Lower lobe of right lung (tissue), 2 donors: ENCODE results near the gene KCNH4. TPM values are rescaled to one million over a fixed set of nuclear protein-coding genes. Genes with fewer than 3 reads are reported as not detected.

Source experiments
- ATAC-seq, 2 donors: fragments of 200-7000 bp; cut with Tn5 transposase; one replicate each; pipeline ENCODE4 v1.9.1; 2020 to 2022; ENCODE audit warnings: mild to moderate bottlenecking in 2 of 2, moderate library complexity in 2 of 2
- DNase-seq: peaks from one replicate; pipeline ENCODE4 v3.0.0-alpha.2; 2020
- H3K27ac ChIP-seq: fragments of 200-600 bp; one replicate; pipeline ENCODE4 v1.8.0; 2022
- H3K27me3 ChIP-seq: fragments of 200-600 bp; one replicate; pipeline ENCODE4 v1.8.0; 2022; ENCODE audit warnings: low read depth
- H3K36me3 ChIP-seq: fragments of 200-600 bp; one replicate; pipeline ENCODE4 v1.8.0; 2022; ENCODE audit warnings: mild to moderate bottlenecking
- H3K4me1 ChIP-seq: fragments of 200-600 bp; one replicate; pipeline ENCODE4 v1.8.0; 2022
- H3K4me3 ChIP-seq: fragments of 200-600 bp; one replicate; pipeline ENCODE4 v1.8.0; 2022; ENCODE audit warnings: mild to moderate bottlenecking
- H3K9me3 ChIP-seq: fragments of 200-600 bp; one replicate; pipeline ENCODE4 v1.8.0; 2022
- intact Hi-C: fragments of 100-400 bp; cut with DNase I; formaldehyde crosslinking; loops from one replicate; pipeline ENCODE4 v1.11.0; 2022
- total RNA-seq: library from RNA; stranded (reverse); fragmentation: NEBNext Ultra II Directional; extraction: Animal tissue kit (Norgen Biotek cat#: 25700); gene quantifications from one replicate; pipeline ENCODE4 v1.2.1, GENCODE V29; 2021
- TF ChIP-seq, protein P1 (sequence below): fragments of 200-600 bp; IDR thresholded peaks from one replicate; pipeline ENCODE4 v1.8.0; 2022; ENCODE audit warnings: antibody characterized with exemption, mild to moderate bottlenecking
- donor health status: DM: no; HTN: yes; CAD: no; lungs with severe emphysema.

Gene KCNH4
- total RNA-seq, 1 donor from 2014 or later = 0.09 TPM

DNA sequence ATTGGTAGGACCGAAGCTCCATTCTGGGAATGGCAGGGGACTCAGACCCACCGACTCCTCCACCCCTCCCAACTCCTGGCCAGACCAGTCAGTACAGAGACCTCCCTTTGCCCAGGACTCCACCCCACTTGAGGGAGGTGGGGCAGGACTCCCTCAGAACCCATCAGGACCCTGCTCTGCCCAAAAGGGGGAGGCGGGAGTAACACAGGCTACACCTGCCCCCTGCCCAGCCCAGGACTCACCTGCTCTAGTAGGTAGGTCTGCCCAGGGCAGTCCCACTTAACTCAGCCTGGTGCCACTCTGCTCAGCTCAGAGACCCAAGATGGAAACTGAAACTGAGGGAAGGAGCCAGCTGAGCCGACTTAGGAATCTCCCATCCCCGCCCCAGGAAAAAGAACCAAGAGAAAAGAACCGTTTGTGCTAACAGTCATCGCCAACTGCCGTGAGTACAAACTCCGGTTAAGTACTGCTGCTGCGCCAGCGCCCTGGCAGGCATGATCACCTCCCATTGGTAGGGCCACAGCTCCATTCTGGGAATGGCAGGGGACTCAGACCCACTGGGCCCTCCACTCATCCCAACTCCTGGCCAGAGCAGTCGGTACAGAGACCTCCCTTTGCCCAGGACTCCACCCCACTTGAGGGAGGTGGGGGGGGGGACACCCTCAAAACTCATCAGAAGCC is 68.9 kb downstream of the KCNH4 start:
- TF ChIP-seq, protein P1, sequence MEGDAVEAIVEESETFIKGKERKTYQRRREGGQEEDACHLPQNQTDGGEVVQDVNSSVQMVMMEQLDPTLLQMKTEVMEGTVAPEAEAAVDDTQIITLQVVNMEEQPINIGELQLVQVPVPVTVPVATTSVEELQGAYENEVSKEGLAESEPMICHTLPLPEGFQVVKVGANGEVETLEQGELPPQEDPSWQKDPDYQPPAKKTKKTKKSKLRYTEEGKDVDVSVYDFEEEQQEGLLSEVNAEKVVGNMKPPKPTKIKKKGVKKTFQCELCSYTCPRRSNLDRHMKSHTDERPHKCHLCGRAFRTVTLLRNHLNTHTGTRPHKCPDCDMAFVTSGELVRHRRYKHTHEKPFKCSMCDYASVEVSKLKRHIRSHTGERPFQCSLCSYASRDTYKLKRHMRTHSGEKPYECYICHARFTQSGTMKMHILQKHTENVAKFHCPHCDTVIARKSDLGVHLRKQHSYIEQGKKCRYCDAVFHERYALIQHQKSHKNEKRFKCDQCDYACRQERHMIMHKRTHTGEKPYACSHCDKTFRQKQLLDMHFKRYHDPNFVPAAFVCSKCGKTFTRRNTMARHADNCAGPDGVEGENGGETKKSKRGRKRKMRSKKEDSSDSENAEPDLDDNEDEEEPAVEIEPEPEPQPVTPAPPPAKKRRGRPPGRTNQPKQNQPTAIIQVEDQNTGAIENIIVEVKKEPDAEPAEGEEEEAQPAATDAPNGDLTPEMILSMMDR = no peak
- no peaks in the 10 kb centered on the region for H3K9me3 ChIP-seq
- no peaks in the 10 kb centered on the region for H3K27me3 ChIP-seq
- intact Hi-C loops = loop anchor here (10.0 kb wide), 1 partner anchor 147 kb away; the partner anchor contains the start of gene CNP
- H3K36me3 ChIP-seq = peaks cover 38% of the 10 kb centered on the region
- DNase-seq (peak; percentile 58), ATAC-seq (peak; percentile 49 to 70)
- H3K4me3 ChIP-seq = peak overlapping the region; percentile 68
- H3K4me1 ChIP-seq = peaks cover 30% of the 10 kb centered on the region
- peak overlapping the region; percentile 91 for H3K27ac ChIP-seq

DNA sequence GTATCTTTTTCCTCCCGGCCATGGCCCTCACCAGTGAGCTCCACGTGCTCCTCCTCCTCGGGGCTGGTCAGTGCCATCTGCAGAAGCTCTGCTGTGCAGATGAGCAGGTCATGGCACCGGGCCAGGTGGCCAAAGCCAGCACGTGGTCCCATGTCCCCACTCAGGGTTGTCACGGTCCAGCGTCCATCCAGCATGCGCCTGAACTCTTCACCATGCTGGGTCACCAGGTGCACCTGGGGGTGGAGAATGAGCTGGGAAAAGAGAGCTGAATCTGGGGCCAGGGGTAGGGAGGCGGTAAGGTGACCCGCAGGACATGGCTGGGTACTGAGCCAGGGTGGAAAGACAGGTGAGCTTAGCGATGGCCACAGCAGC is 69.7 kb downstream of the KCNH4 start:
- H3K9me3 ChIP-seq = no peaks in the 10 kb centered on the region
- TF ChIP-seq, protein P1 = no peak
- DNase-seq = no peak
- peak overlapping the region; percentile 91 for H3K27ac ChIP-seq
- no peaks in the 10 kb centered on the region for H3K27me3 ChIP-seq
- ATAC-seq = no peak
- peaks cover 35% of the 10 kb centered on the region for H3K36me3 ChIP-seq
- H3K4me3 ChIP-seq = peak overlapping the region; percentile 68
- intact Hi-C loops = loop anchor here (10.0 kb wide), 1 partner anchor 146 kb away; the partner anchor contains the start of gene CNP
- H3K4me1 ChIP-seq = peaks cover 23% of the 10 kb centered on the region

DNA sequence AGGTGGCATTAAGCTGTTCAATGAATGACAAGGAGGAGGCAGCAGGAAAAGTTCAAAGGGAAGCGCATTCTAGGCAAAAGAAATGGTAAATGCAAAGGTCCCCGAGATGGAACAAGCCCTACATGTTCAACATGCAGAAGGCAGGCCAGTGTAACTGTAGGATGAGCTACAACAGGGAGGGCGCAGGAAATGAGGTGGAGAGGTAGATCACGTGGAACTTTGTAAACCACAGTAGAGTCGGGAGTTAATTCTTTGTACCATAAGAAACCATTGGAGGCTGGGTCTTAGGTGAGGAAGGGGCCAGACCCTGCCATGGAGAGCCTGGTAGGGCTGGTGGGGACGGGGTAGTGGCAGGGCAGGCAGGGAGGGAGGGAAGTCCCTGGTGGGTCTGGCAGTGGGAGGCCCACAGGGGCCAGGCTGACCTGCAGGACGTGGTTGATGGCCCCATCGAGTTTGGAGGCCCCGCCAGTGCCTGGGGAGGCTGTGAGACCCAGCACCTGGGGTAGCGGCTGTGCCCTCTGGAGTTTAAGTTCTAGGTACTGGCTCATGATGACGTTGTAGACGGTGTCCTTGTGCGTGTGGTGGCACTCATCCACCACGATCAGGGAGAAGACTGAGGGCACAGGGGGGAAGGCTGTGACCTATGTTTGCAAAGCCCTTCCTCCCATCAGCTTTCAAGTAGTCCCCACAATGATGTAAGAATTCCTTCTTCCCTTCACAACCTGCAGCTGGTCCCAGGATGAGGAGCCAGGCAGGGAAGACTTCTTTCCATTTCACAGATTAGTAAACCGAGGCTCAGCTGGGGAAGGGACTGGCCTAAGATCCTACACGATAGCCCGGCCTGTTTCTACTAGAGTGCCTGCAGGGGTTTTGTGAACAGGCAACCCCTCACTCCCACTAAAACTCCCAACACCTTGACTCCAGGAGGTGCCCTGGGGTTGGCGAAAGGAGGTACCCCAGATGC is 70.4 kb downstream of the KCNH4 start:
- ATAC-seq = no peak
- peaks cover 34% of the 10 kb centered on the region for H3K36me3 ChIP-seq

GRCh38 chr17:42109086-42109485 is 71.9 kb downstream of the KCNH4 start:
- TF ChIP-seq, protein P1 = no peak
- Histone ChIP-seq H3K27ac (no peak overlapping the region), H3K4me1 (peaks cover 20% of the 10 kb centered on the region), H3K9me3 (no peaks in the 10 kb centered on the region), H3K36me3 (peaks cover 49% of the 10 kb centered on the region), H3K27me3 (no peaks in the 10 kb centered on the region), H3K4me3 (no peak overlapping the region)
- intact Hi-C loops = no loop called here
- DNase-seq (no peak), ATAC-seq (no peak)

More for the DNA sequence above, 70.4 kb downstream of the KCNH4 start:
- TF ChIP-seq, protein P1 = no peak
- Histone ChIP-seq H3K4me3 (no peak overlapping the region), H3K4me1 (peaks cover 20% of the 10 kb centered on the region), H3K9me3 (no peaks in the 10 kb centered on the region), H3K27me3 (no peaks in the 10 kb centered on the region), H3K27ac (peak overlapping the region; percentile 91)
- intact Hi-C loops = loop anchor here (10.0 kb wide), 1 partner anchor 146 kb away; the partner anchor contains the start of gene CNP
- no peak for DNase-seq

DNA sequence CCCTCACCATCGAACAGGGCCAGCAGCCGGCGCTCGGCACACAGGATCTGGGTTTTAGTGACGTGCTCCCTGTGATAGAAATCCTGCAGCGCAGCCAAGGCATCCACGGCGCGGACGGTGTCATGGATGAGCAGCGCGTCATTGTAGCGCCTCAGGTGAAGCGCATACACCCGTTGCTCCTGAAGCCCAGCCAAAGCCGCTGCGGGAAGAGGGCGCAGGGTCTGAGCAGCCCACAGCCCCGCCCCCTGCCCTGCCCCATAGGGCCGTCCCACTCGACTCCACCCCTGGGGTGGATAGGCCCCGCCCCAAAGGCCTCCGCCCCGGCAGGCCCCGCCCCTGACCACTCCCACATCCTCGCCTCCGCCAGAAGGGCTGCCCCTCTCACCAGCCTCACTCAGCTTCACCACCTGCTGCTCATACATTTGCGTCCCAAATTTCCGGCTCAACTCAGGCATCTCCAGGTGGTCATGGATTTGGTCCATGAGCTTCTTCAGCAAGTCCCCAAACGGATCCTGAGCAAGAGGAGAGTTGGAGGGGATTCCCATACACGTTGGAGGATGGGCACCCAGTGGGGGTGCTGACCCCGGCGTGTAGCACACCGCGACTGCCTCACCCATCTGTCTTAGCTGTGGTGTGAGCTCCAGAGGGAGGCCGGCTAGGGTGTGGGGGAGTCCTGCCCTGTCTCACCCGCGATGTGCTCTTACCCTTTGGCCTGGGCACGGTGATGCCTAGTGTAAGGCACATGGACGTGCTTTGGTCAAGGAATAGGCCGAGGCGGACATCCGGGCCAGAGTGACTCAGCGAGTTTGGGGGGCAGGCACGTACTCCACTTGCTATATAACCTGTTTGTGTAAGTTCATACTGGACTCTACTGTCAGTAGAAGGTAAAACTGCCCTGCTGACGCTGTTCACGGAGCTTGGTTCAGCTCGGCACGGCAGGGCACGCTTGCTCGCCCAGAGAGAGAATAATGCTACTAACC is 73.1 kb downstream of the KCNH4 start:
- Histone ChIP-seq H3K36me3 (peaks cover 52% of the 10 kb centered on the region), H3K4me3 (peak overlapping the region; percentile 35), H3K4me1 (peaks cover 13% of the 10 kb centered on the region), H3K27me3 (no peaks in the 10 kb centered on the region), H3K9me3 (no peaks in the 10 kb centered on the region), H3K27ac (no peak overlapping the region)
- DNase-seq = peak; percentile 87
- peak; percentile 65 to 79 for ATAC-seq
- intact Hi-C loops = no loop called here
- TF ChIP-seq, protein P1 = no peak
